DND-41 (cell line): Measurements from ENCODE around the gene LINC01488.

Experiments used
- ATAC-seq: fragments of 200-7000 bp; cut with Tn5 transposase; 3 replicates; pipeline ENCODE4 v1.9.1; 2021; ENCODE audit warnings: low read depth; ENCODE audit not compliant: insufficient read depth
- DNase-seq: peaks from one replicate; pipeline ENCODE4 v3.0.0-alpha.2; 2020
- H2AFZ ChIP-seq: 2 replicates; pipeline ENCODE4 v1.6.0; 2012; ENCODE audit warnings: low read depth, low read length
- H3K27ac ChIP-seq: 2 replicates; pipeline ENCODE4 v1.5.1; 2012; ENCODE audit warnings: low read length, inconsistent platforms
- H3K27me3 ChIP-seq: fragments of 200-600 bp; sonication (generic); 2 replicates; pipeline ENCODE4 v1.6.0; 2012; ENCODE audit warnings: low read length, mild to moderate bottlenecking, inconsistent platforms; ENCODE audit not compliant: insufficient read depth, poor library complexity
- H3K36me3 ChIP-seq: 2 replicates; pipeline ENCODE4 v1.5.1; 2012; ENCODE audit warnings: low read length, inconsistent platforms; ENCODE audit not compliant: insufficient read depth
- H3K4me1 ChIP-seq: 2 replicates; pipeline ENCODE4 v1.5.1; 2012; ENCODE audit warnings: mild to moderate bottlenecking, low read length; ENCODE audit not compliant: insufficient read depth
- H3K4me2 ChIP-seq: 2 replicates; pipeline ENCODE4 v1.6.0; 2012; ENCODE audit warnings: mild to moderate bottlenecking, moderate library complexity, low read length, inconsistent platforms; ENCODE audit not compliant: insufficient read depth
- H3K4me3 ChIP-seq, 2 experiments: fragments of 200-600 bp in 1 of 2; shearing (Covaris generic) in 1 of 2; 2 replicates each; pipeline ENCODE4 v1.5.1; 2012 to 2016; ENCODE audit warnings: inconsistent platforms in 2 of 2, low read length in 2 of 2, mild to moderate bottlenecking in 2 of 2, low read depth in 1 of 2, moderate library complexity in 1 of 2
- H3K79me2 ChIP-seq: 2 replicates; pipeline ENCODE4 v1.6.0; 2012; ENCODE audit warnings: low read length, inconsistent platforms; ENCODE audit not compliant: insufficient read depth
- H3K9ac ChIP-seq: 2 replicates; pipeline ENCODE4 v1.6.0; 2012; ENCODE audit warnings: low read depth, mild to moderate bottlenecking, inconsistent platforms, low read length, moderate library complexity
- H3K9me3 ChIP-seq: 2 replicates; pipeline ENCODE4 v1.5.1; 2012; ENCODE audit warnings: low read length, moderate library complexity, mild to moderate bottlenecking, inconsistent platforms; ENCODE audit not compliant: insufficient read depth, severe bottlenecking
- H4K20me1 ChIP-seq: 2 replicates; pipeline ENCODE4 v1.6.0; 2012; ENCODE audit warnings: low read length; ENCODE audit not compliant: insufficient read depth
- EZH2 ChIP-seq: IDR thresholded peaks from 3 replicates; pipeline ENCODE4 v1.6.1; 2012; ENCODE audit warnings: borderline replicate concordance, low read depth, mild to moderate bottlenecking, moderate library complexity, low read length, inconsistent platforms; ENCODE audit not compliant: severe bottlenecking
- TF ChIP-seq, protein P1 (sequence below): IDR thresholded peaks from 2 replicates; pipeline ENCODE4 v1.5.1; 2012; ENCODE audit warnings: borderline replicate concordance, low read length, moderate library complexity, mild to moderate bottlenecking; ENCODE audit not compliant: poor library complexity, severe bottlenecking; ENCODE audit errors: extremely low read depth

The LINC01488 gene

DNA sequence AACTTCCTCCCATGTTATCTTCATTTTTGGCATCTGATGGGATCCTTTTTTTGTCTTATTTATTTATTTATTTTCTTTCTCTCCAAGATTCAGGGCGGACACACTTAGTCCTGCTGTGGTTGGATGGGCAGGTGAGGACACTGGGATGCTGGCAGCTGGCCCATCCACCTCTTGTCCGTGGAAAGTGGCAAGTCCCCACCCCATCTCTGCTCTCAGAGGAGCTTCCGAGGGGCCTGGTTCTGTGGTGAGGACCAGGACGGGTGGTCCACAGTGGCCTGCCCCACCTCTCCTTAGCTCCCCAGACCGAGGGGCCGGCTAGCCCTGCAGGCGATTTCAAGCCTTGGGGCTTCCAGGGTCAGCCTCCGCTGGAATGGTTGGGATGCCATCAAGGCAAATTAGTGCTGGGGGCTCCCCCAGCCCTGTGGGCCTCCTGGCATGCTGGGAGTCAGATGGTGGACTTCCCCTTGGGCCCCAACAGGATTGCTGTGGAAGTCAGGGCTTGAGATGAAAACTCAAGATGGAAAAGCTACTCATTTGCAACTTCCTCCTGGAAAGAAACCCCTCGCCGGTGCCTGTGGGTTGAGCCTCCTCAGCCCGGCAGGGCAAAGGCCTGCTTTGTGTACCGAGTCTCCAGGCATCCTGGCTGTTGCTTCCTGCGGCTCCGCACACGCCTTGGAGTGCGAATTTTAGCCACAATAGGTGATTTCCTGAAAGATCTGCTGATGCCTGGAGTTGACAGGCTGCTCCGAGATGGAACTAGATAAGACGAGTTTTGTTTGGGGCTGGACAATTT lies 31.2 kb upstream of the LINC01488 start:
- Histone ChIP-seq H3K9me3 (no peaks in the 10 kb centered on the region), H3K27ac (no peak overlapping the region), H2AFZ (no peak overlapping the region), H3K4me2 (no peak overlapping the region), H3K4me1 (no peaks in the 10 kb centered on the region), H3K9ac (no peak overlapping the region), H3K4me3 (no peak overlapping the region), H3K79me2 (no peaks in the 10 kb centered on the region), H3K36me3 (no peaks in the 10 kb centered on the region), H4K20me1 (no peaks in the 10 kb centered on the region; the same call in 1 of the 2 replicates), H3K27me3 (no peaks in the 10 kb centered on the region)
- ATAC-seq = no peak
- DNase-seq = no peak
- TF ChIP-seq EZH2 = no peak
- TF ChIP-seq, protein P1, sequence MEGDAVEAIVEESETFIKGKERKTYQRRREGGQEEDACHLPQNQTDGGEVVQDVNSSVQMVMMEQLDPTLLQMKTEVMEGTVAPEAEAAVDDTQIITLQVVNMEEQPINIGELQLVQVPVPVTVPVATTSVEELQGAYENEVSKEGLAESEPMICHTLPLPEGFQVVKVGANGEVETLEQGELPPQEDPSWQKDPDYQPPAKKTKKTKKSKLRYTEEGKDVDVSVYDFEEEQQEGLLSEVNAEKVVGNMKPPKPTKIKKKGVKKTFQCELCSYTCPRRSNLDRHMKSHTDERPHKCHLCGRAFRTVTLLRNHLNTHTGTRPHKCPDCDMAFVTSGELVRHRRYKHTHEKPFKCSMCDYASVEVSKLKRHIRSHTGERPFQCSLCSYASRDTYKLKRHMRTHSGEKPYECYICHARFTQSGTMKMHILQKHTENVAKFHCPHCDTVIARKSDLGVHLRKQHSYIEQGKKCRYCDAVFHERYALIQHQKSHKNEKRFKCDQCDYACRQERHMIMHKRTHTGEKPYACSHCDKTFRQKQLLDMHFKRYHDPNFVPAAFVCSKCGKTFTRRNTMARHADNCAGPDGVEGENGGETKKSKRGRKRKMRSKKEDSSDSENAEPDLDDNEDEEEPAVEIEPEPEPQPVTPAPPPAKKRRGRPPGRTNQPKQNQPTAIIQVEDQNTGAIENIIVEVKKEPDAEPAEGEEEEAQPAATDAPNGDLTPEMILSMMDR = no peak

DNA sequence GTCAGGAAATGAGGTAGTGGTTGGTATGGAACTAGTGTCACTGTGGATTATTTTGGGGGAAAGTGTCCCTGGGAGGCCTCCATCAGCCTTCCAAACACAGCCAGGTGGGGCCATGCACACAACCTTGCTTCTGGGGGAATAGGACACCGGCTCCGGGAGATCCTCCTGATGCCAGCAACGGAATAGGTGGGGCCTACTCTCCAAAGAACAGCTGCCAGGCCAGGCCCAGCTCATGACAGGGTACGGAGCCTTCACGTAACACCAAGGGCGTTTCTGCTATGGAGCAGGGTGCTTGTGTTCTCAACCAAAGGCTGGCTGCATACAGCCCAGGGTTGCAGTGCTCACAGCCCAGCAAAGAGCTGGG lies 30.6 kb upstream of the LINC01488 start:
- H3K27ac ChIP-seq = no peak overlapping the region
- no peaks in the 10 kb centered on the region for H3K36me3 ChIP-seq
- H3K9ac ChIP-seq = no peak overlapping the region
- TF ChIP-seq, protein P1 = no peak
- H3K4me2 ChIP-seq = no peak overlapping the region
- H2AFZ ChIP-seq = no peak overlapping the region
- H3K4me3 ChIP-seq = no peak overlapping the region
- no peaks in the 10 kb centered on the region for H3K27me3 ChIP-seq
- ATAC-seq = no peak
- DNase-seq = no peak
- no peaks in the 10 kb centered on the region for H3K4me1 ChIP-seq
- H4K20me1 ChIP-seq = no peaks in the 10 kb centered on the region; the same call in 1 of the 2 replicates
- no peaks in the 10 kb centered on the region for H3K9me3 ChIP-seq
- no peaks in the 10 kb centered on the region for H3K79me2 ChIP-seq

DNA sequence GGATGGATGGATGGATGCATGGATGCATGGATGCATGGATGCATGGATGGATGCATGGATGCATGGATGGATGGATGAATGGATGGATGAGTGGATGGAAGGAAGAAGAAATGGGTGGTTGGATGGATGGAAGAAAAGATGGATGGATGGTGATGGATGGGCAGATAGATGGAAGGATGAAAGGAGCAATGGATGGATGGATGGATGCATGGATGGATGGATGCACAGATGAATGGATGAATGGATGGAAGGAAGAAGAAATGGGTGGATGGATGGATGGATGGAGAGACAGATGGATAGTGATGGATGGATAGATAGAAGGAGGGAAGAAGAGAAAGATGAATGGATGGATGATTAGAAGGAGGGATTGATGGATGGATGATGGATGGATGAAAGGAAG lies 30.2 kb upstream of the LINC01488 start:
- ATAC-seq (no peak), DNase-seq (no peak)
- H3K36me3 ChIP-seq = no peaks in the 10 kb centered on the region
- no peaks in the 10 kb centered on the region for H3K9me3 ChIP-seq
- no peaks in the 10 kb centered on the region; the same call in 1 of the 2 replicates for H4K20me1 ChIP-seq
- H3K79me2 ChIP-seq = no peaks in the 10 kb centered on the region
- H3K27ac ChIP-seq = no peak overlapping the region
- no peak overlapping the region for H3K4me2 ChIP-seq
- no peak overlapping the region for H3K9ac ChIP-seq
- no peaks in the 10 kb centered on the region for H3K27me3 ChIP-seq
- no peak overlapping the region for H2AFZ ChIP-seq
- TF ChIP-seq, protein P1 = no peak
- TF ChIP-seq EZH2 = no peak
- no peak overlapping the region for H3K4me3 ChIP-seq
- no peaks in the 10 kb centered on the region for H3K4me1 ChIP-seq
